GM12873 (cell line): ENCODE measurements around the gene TP53RK.

Experiments
- CTCF ChIP-seq: IDR thresholded peaks from 2 replicates; pipeline ENCODE4 v1.5.1; 2012; ENCODE audit warnings: low read depth, mild to moderate bottlenecking, moderate library complexity, low read length, control low read depth; ENCODE audit not compliant: insufficient read depth; ENCODE audit errors: missing control alignments

Gene TP53RK

GRCh38 chr20:46699651-46700359, 10.6 kb upstream of the TP53RK start:
- peak; percentile 71 for TF ChIP-seq CTCF

GRCh38 chr20:46698788-46699187, 9.5 kb upstream of the TP53RK start:
- TF ChIP-seq CTCF = no peak

GRCh38 chr20:46696791-46697279, 7.6 kb upstream of the TP53RK start:
- TF ChIP-seq CTCF = no peak

GRCh38 chr20:46695892-46696291, 6.6 kb upstream of the TP53RK start:
- TF ChIP-seq CTCF = no peak

GRCh38 chr20:46694484-46694883, 5.2 kb upstream of the TP53RK start:
- no peak for TF ChIP-seq CTCF

GRCh38 chr20:46691196-46691595, 2.0 kb upstream of the TP53RK start:
- TF ChIP-seq CTCF = no peak

- TF ChIP-seq CTCF = no peak
These were observed 1.2 kb upstream of the TP53RK start for GRCh38 chr20:46690219-46691106.
